Measurements from ENCODE around the gene SMYD3.

DNA sequence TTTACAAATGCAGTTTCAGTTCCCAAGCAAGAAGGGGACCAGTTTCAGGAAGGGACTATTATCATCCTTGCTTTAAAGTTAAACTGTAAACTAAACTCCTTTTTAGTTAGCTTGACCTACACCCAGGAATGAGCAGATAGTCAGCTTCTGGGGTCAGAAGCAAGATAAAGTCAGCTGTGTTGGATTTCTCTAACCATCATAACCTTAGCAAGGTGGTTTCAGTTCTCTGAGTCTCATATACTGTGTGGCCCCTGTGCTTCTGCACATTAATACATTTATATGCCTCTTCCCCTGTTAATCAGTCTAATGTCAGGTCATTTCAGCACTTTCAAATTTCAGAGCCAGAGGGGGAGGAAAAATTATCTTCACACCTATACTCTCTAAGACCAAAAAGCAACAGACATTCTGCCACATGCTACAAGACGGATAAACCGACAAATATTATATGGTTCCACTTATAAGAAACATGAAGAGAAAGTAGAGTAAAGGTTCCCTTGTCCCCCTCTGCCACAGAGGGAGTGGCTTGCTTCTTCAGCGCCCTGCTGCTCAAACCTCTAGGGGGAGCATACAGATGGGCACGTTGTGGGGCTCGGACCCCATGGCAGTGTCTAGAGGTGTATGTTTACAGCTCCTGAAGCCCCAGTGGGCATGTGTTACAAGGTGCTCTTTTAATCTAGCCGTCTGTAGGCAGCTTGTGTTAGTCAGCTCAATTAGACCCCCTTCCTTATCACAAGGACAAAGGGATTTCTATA is 89.1 kb downstream of the SMYD3 start:
- TF ChIP-seq, protein P1, sequence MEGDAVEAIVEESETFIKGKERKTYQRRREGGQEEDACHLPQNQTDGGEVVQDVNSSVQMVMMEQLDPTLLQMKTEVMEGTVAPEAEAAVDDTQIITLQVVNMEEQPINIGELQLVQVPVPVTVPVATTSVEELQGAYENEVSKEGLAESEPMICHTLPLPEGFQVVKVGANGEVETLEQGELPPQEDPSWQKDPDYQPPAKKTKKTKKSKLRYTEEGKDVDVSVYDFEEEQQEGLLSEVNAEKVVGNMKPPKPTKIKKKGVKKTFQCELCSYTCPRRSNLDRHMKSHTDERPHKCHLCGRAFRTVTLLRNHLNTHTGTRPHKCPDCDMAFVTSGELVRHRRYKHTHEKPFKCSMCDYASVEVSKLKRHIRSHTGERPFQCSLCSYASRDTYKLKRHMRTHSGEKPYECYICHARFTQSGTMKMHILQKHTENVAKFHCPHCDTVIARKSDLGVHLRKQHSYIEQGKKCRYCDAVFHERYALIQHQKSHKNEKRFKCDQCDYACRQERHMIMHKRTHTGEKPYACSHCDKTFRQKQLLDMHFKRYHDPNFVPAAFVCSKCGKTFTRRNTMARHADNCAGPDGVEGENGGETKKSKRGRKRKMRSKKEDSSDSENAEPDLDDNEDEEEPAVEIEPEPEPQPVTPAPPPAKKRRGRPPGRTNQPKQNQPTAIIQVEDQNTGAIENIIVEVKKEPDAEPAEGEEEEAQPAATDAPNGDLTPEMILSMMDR (IDR thresholded peaks at IDR 0.05; ENCODE audit: insufficient read depth, low read length, poor library complexity, severe bottlenecking) = no peak
- TF ChIP-seq EZH2phosphoT487 (conservative IDR thresholded peaks at IDR 0.05; ENCODE audit: low read length) = no peak
